GM21526 (cell line): ENCODE data around the gene TOR1A.
"Not testable (repeated sequence)": the region's sequence is repeated elsewhere in the genome, so short reads cannot be mapped to it uniquely, and the experiment has no call there.

Experiments
- ATAC-seq: cut with Tn5 transposase; IDR thresholded peaks from one replicate; pipeline ENCODE4 v1.9.1; 2021; ENCODE audit warnings: moderate library complexity; ENCODE audit not compliant: unreplicated experiment, low FRiP score

The TOR1A gene

GRCh38 chr9:129783516-129784361 is 40.2 kb downstream of the TOR1A start:
- ATAC-seq = peak; percentile 50

GRCh38 chr9:129781981-129782380 is 42.0 kb downstream of the TOR1A start:
- ATAC-seq = no peak

- ATAC-seq = no peak
These were observed 42.8 kb downstream of the TOR1A start for GRCh38 chr9:129781131-129781530.

- ATAC-seq = no peak
These were observed 44.3 kb downstream of the TOR1A start for GRCh38 chr9:129779560-129780190.

GRCh38 chr9:129778469-129778868 is 45.5 kb downstream of the TOR1A start:
- ATAC-seq = no peak

GRCh38 chr9:129777769-129778130 is 46.2 kb downstream of the TOR1A start:
- ATAC-seq = no peak

GRCh38 chr9:129776938-129777768 is 46.8 kb downstream of the TOR1A start:
- no peak for ATAC-seq

GRCh38 chr9:129776566-129776937 is 47.4 kb downstream of the TOR1A start:
- no peak for ATAC-seq

- ATAC-seq = not testable (repeated sequence)
These were observed 47.8 kb downstream of the TOR1A start for GRCh38 chr9:129776096-129776495.

GRCh38 chr9:129775448-129775798 is 48.5 kb downstream of the TOR1A start:
- ATAC-seq = no peak

- ATAC-seq = no peak
These were observed 49.0 kb downstream of the TOR1A start for GRCh38 chr9:129774791-129775447.

- no peak for ATAC-seq
These were observed 50.5 kb downstream of the TOR1A start for GRCh38 chr9:129773262-129774048.

GRCh38 chr9:129770741-129771140 is 53.2 kb downstream of the TOR1A start:
- no peak for ATAC-seq

- no peak for ATAC-seq
These were observed 54.3 kb downstream of the TOR1A start for GRCh38 chr9:129769669-129770068.

GRCh38 chr9:129768486-129768885 is 55.5 kb downstream of the TOR1A start:
- ATAC-seq = no peak

GRCh38 chr9:129765764-129766317 is 58.1 kb downstream of the TOR1A start:
- ATAC-seq = no peak

GRCh38 chr9:129762985-129763926 is 60.7 kb downstream of the TOR1A start:
- no peak for ATAC-seq
